ENCODE measurements around the gene TMEM30A.

GRCh38 chr6:75306064-75306463 is 21.5 kb upstream of the TMEM30A start:
- TF ChIP-seq CTCF (IDR thresholded peaks at IDR 0.05): no peak
- no peak for TF ChIP-seq POLR2A (IDR thresholded peaks at IDR 0.05)

Measured in heart left ventricle (tissue), 13 donors.